GM11168 (cell line): ENCODE data around the gene STUM.
"Not testable (repeated sequence)": the region's sequence is repeated elsewhere in the genome, so short reads cannot be mapped to it uniquely, and the experiment has no call there.

Experiments used
- in situ Hi-C: fragments of 300-500 bp; cut with MboI; formaldehyde crosslinking; loops from one replicate; pipeline ENCODE4 v1.12.0; 2022; ENCODE audit warnings: low sequenced_read_pairs; ENCODE audit not compliant: unreplicated experiment

Gene STUM

GRCh38 chr1:226601456-226601855 lies 52.9 kb downstream of the STUM start:
- in situ Hi-C loops, result no loop called here

- in situ Hi-C loops, result no loop called here
Measured at GRCh38 chr1:226602186-226603021, 53.8 kb downstream of the STUM start.

- in situ Hi-C loops, result no loop called here
Measured at GRCh38 chr1:226603022-226603857, 54.7 kb downstream of the STUM start.

- in situ Hi-C loops, result no loop called here
Measured at GRCh38 chr1:226603858-226604559, 55.4 kb downstream of the STUM start.

GRCh38 chr1:226604560-226605317 lies 56.2 kb downstream of the STUM start:
- in situ Hi-C loops, result no loop called here

- in situ Hi-C loops, result no loop called here
Measured at GRCh38 chr1:226605318-226605950, 56.9 kb downstream of the STUM start.

GRCh38 chr1:226606311-226607267 lies 58.0 kb downstream of the STUM start:
- in situ Hi-C loops, result no loop called here

GRCh38 chr1:226607268-226607660 lies 58.7 kb downstream of the STUM start:
- in situ Hi-C loops, result no loop called here

- in situ Hi-C loops, result no loop called here
Measured at GRCh38 chr1:226607821-226608220, 59.3 kb downstream of the STUM start.

- in situ Hi-C loops, result no loop called here
Measured at GRCh38 chr1:226608699-226609505, 60.3 kb downstream of the STUM start.

GRCh38 chr1:226609836-226610455 lies 61.4 kb downstream of the STUM start:
- in situ Hi-C loops, result no loop called here

- in situ Hi-C loops, result no loop called here
Measured at GRCh38 chr1:226610671-226611070, 62.1 kb downstream of the STUM start.

- in situ Hi-C loops, result no loop called here
Measured at GRCh38 chr1:226611301-226611700, 62.7 kb downstream of the STUM start.

- in situ Hi-C loops, result not testable (repeated sequence)
Measured at GRCh38 chr1:226611980-226612379, 63.4 kb downstream of the STUM start.

GRCh38 chr1:226615876-226616275 lies 67.3 kb downstream of the STUM start:
- in situ Hi-C loops, result no loop called here

- in situ Hi-C loops, result no loop called here
Measured at GRCh38 chr1:226616636-226617035, 68.1 kb downstream of the STUM start.

GRCh38 chr1:226617109-226617508 lies 68.5 kb downstream of the STUM start:
- in situ Hi-C loops, result no loop called here
